Measurements from ENCODE around the gene EPAS1. TPM values are rescaled to one million over a fixed set of nuclear protein-coding genes. Genes with fewer than 3 reads are reported as not detected.

Gene EPAS1
- total and polyA plus RNA-seq, 9 of the 15 experiments (the other 6 are each of a cell fraction or from before 2014, with no cell fraction given) = 0.25 to 11.2 (median 4.1) TPM

DNA sequence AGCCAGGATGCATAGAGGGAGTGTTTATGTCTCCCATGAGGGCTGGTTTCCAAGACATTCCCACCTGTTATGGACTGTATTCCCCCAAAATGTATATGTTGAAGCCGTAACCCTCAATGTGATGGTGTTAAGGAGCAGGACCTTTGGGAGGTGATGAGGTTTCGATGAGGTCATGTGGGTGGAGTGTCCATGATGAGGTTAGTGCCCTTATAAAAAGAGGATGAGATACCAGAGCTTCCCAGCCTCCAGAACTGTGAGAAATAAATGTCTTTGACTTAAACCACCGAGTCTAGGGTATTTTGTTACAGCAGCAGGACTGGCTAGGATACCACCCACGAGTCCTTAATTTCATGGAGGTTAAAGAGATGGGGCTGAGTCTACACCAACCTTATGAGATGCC is 22.6 kb upstream of the EPAS1 start:
- Histone ChIP-seq H3K9me3 (replicated peaks; ENCODE audit: control insufficient read depth, insufficient read depth, low read depth, low read length) (no peaks in the 10 kb centered on the region), H3K4me1 (replicated peaks in 1 of 2; ENCODE audit: control insufficient read depth in 2 of 2, insufficient read depth in 2 of 2, low read length in 2 of 2) (peaks cover 11 to 19% of the 10 kb centered on the region in 2 experiments), H4K20me1 (replicated peaks; ENCODE audit: control insufficient read depth, insufficient read depth, low read length) (no peaks in the 10 kb centered on the region), H3K79me2 (ENCODE audit: control insufficient read depth, insufficient read depth, low read length) (no peaks in the 10 kb centered on the region), H3K4me2 (ENCODE audit: insufficient read depth, low read length) (no peak overlapping the region), H2AFZ (ENCODE audit: low read depth, low read length) (peak overlapping the region; percentile 87; the same call in 1 of the 2 replicates), H3K9ac (ENCODE audit: insufficient read depth in 1 of 2, low read depth in 2 of 2, low read length in 2 of 2) (no peak overlapping the region), H3K27me3 (ENCODE audit: control insufficient read depth in 2 of 2, insufficient read depth in 2 of 2, low read length in 2 of 2) (no peaks in the 10 kb centered on the region), H3K9me1 (ENCODE audit: control insufficient read depth, insufficient read depth, low read length) (no peaks in the 10 kb centered on the region), H3K36me3 (ENCODE audit: control insufficient read depth, insufficient read depth, low read length) (no peaks in the 10 kb centered on the region), H3K4me3 (no peak overlapping the region), H3K27ac (ENCODE audit: extremely low read depth, low read depth, low read length) (no peak overlapping the region)
- CTCF ChIA-PET (ENCODE audit: low intra/inter-chr PET ratio) = no interaction called here
- DNase-seq (ENCODE audit: extremely low read depth in 1 of 4, low spot score in 3 of 4) (no peak), ATAC-seq (no peak), FAIRE-seq (peak; percentile 26)
- intact Hi-C loops (cut with micrococcal nuclease) (no loop called here), in situ Hi-C loops (cut with MboI) (no loop called here)
- 43% methylated on average over 4 of the region's 4 CpGs for WGBS (ENCODE audit: insufficient coverage, low coverage, missing lambda C conversion rate)
- no peak for TF ChIP-seq SUPT5H (IDR thresholded peaks at IDR 0.05)
- TF ChIP-seq GATA2 (CRISPR knock-in tag; IDR thresholded peaks at IDR 0.05) = no peak
- TF ChIP-seq ZSCAN32 (CRISPR knock-in tag; IDR thresholded peaks at IDR 0.05) = no peak
- POLR2A ChIA-PET = interaction anchor here (2.0 kb wide), 1 partner anchor 15 kb away, joined by 8 read pairs; no protein-coding TSS in a partner anchor
- no TSS peak for BruUV-seq (replicated peaks)

DNA sequence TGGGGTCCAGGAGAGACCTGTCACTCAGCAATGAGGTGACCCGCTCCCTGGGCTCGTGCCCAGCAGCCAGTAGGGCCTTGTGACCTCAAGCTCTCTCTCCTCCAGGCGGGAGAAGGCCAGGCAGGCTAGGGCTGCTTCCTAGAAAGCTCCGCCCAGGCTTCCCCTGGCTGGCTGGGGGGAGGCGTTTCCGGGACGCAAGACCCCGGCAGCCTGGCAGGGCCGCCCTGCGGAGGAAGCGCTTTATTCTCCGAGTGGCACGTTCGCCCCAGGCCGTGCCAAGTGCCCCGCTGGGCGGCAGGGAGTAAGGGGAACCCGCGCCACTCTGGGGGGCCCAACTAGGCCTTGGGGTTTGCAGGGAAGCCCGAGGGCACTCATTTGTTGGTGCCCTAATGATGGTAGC is 21.2 kb upstream of the EPAS1 start:
- intact Hi-C loops (cut with micrococcal nuclease) = no loop called here
- Histone ChIP-seq H3K4me1 (replicated peaks in 1 of 2; ENCODE audit: control insufficient read depth in 2 of 2, insufficient read depth in 2 of 2, low read length in 2 of 2) (peaks cover 6 to 8% of the 10 kb centered on the region in 2 experiments), H3K4me2 (ENCODE audit: insufficient read depth, low read length) (no peak overlapping the region), H4K20me1 (replicated peaks; ENCODE audit: control insufficient read depth, insufficient read depth, low read length) (no peaks in the 10 kb centered on the region), H3K27ac (ENCODE audit: extremely low read depth, low read depth, low read length) (no peak overlapping the region), H3K27me3 (ENCODE audit: control insufficient read depth in 2 of 2, insufficient read depth in 2 of 2, low read length in 2 of 2) (no peaks in the 10 kb centered on the region), H3K4me3 (no peak overlapping the region), H3K36me3 (ENCODE audit: control insufficient read depth, insufficient read depth, low read length) (no peaks in the 10 kb centered on the region), H3K79me2 (ENCODE audit: control insufficient read depth, insufficient read depth, low read length) (no peaks in the 10 kb centered on the region), H3K9ac (ENCODE audit: insufficient read depth in 1 of 2, low read depth in 2 of 2, low read length in 2 of 2) (peak overlapping the region in 1 of 2 experiments; percentile 84; a peak in 2 of 4 replicates), H3K9me3 (replicated peaks; ENCODE audit: control insufficient read depth, insufficient read depth, low read depth, low read length) (no peaks in the 10 kb centered on the region), H3K9me1 (ENCODE audit: control insufficient read depth, insufficient read depth, low read length) (no peaks in the 10 kb centered on the region), H2AFZ (ENCODE audit: low read depth, low read length) (0 out of 2 replicates have a peak overlapping the region, but pooled peaks have one; percentile 16)
- in situ Hi-C loops (cut with MboI) = no loop called here
- FAIRE-seq = no peak
- ATAC-seq = no peak
- BruUV-seq (replicated peaks) = no TSS peak
- CTCF ChIA-PET (ENCODE audit: low intra/inter-chr PET ratio) = no interaction called here
- 68% methylated on average over 13 of the region's 20 CpGs for WGBS (ENCODE audit: insufficient coverage, low coverage, missing lambda C conversion rate)
- POLR2A ChIA-PET = interaction anchor here (0.6 to 0.9 kb wide), 2 partner anchors 10 to 28 kb away, joined by 3 read pairs; no protein-coding TSS in a partner anchor
- DNase-seq (ENCODE audit: extremely low read depth in 1 of 4, low spot score in 3 of 4) = no peak
- no peak for TF ChIP-seq ZFP36 (IDR thresholded peaks at IDR 0.05; ENCODE audit: low read depth, low read length, partially characterized antibody)
- TF ChIP-seq AFF1 (IDR thresholded peaks at IDR 0.05; ENCODE audit: low read depth in 1 of 2, partially characterized antibody in 2 of 2) = no peak
- no peak for TF ChIP-seq ZNF431 (CRISPR knock-in tag; IDR thresholded peaks at IDR 0.05)
- TF ChIP-seq, protein P1, sequence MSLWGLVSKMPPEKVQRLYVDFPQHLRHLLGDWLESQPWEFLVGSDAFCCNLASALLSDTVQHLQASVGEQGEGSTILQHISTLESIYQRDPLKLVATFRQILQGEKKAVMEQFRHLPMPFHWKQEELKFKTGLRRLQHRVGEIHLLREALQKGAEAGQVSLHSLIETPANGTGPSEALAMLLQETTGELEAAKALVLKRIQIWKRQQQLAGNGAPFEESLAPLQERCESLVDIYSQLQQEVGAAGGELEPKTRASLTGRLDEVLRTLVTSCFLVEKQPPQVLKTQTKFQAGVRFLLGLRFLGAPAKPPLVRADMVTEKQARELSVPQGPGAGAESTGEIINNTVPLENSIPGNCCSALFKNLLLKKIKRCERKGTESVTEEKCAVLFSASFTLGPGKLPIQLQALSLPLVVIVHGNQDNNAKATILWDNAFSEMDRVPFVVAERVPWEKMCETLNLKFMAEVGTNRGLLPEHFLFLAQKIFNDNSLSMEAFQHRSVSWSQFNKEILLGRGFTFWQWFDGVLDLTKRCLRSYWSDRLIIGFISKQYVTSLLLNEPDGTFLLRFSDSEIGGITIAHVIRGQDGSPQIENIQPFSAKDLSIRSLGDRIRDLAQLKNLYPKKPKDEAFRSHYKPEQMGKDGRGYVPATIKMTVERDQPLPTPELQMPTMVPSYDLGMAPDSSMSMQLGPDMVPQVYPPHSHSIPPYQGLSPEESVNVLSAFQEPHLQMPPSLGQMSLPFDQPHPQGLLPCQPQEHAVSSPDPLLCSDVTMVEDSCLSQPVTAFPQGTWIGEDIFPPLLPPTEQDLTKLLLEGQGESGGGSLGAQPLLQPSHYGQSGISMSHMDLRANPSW (CRISPR knock-in tag; IDR thresholded peaks at IDR 0.05) = no peak
- no peak for TF ChIP-seq EHMT2 (IDR thresholded peaks at IDR 0.05)
- no peak for TF ChIP-seq MIER1 (IDR thresholded peaks at IDR 0.05; ENCODE audit: low read depth)
